ENCODE data around the gene COBL.

The COBL gene

DNA sequence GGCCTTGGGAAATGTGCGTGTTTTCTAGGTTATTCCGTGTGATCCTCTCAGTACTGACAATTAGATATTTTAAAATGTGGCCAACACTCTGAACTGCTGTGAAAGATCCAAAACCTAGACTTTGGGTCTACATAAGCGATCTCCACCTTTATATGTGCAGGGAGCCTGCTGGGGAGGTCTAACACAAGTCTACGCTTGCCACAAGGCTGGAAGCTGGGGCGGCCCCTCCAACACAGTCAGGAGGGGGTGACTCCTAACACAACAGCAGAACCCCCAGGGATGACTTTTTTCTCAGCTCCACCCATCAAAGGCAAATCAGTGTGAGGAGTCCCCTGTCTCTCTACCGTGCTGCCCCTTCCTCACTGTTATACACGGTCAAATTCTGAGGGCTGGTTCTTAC, 202.6 kb downstream of the COBL start:
- no peak for DNase-seq (ENCODE audit: extremely low read depth, insufficient read length)
- Histone ChIP-seq H3K4me3 (replicated peaks; ENCODE audit: low read depth, low read length) (no peak overlapping the region), H3K27me3 (replicated peaks; ENCODE audit: control insufficient read depth, insufficient read depth, low read length) (no peaks in the 10 kb centered on the region), H3K36me3 (ENCODE audit: control insufficient read depth, insufficient read depth, low read length) (no peaks in the 10 kb centered on the region)
- TF ChIP-seq, protein P1, sequence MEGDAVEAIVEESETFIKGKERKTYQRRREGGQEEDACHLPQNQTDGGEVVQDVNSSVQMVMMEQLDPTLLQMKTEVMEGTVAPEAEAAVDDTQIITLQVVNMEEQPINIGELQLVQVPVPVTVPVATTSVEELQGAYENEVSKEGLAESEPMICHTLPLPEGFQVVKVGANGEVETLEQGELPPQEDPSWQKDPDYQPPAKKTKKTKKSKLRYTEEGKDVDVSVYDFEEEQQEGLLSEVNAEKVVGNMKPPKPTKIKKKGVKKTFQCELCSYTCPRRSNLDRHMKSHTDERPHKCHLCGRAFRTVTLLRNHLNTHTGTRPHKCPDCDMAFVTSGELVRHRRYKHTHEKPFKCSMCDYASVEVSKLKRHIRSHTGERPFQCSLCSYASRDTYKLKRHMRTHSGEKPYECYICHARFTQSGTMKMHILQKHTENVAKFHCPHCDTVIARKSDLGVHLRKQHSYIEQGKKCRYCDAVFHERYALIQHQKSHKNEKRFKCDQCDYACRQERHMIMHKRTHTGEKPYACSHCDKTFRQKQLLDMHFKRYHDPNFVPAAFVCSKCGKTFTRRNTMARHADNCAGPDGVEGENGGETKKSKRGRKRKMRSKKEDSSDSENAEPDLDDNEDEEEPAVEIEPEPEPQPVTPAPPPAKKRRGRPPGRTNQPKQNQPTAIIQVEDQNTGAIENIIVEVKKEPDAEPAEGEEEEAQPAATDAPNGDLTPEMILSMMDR (IDR thresholded peaks at IDR 0.05; ENCODE audit: insufficient read depth, low read length, poor library complexity, severe bottlenecking) = no peak

DNA sequence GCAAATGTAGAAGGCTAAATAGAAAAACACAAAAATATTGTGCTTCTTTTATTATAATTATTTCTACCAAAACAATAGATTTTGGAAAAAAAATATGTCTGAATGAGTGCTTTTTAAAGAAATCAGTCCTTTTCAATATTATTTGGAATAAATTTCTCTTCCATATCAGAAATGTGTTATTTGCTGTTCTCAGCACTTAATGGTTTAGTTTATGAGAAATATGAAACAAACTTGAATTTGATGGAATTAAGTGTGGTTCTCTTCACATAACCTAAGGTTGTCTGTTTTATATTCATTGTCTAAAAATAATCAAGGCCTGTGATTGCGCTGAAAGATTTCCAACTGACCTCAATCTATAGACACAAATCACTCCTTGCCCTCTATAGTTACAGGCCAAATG, 203.0 kb downstream of the COBL start:
- TF ChIP-seq, protein P1 (IDR thresholded peaks at IDR 0.05; ENCODE audit: insufficient read depth, low read length, poor library complexity, severe bottlenecking) = no peak
- H3K27me3 ChIP-seq (replicated peaks; ENCODE audit: control insufficient read depth, insufficient read depth, low read length) = no peaks in the 10 kb centered on the region
- no peak overlapping the region for H3K4me3 ChIP-seq (replicated peaks; ENCODE audit: low read depth, low read length)
- no peak for DNase-seq (ENCODE audit: extremely low read depth, insufficient read length)
- no peaks in the 10 kb centered on the region for H3K36me3 ChIP-seq (ENCODE audit: control insufficient read depth, insufficient read depth, low read length)

DNA sequence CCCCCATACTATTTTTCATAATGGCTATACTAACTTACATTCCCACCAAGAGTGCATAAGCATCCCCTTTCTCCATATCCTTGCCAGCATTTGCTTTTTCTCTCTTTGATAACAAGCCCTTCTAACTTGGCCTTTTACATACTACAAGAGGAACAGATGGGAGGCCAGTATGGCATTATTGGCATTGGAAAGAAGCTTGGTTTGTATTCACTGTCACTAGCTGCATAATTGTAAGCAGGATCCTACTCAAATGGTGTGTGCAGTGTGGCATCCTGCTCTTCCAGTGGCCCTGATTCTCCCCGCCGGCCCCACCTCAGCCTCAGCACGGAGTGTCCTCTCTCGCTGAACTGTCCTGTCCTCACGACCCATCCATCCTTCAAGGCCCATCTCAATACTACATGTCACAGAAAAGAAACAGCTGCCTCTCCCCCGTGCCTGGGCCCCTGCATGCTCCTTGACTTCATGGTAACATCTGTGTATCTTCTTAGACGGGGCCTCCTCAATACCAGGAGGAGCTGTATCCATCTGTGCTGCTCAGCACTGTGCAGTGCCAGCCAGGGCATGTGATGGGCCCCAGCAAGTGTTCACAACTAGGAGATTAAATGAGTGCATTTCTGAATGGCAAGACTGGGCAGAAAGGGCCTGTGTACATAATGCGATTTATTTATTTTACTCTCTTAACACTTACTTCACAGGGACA, 205.2 kb downstream of the COBL start:
- no peak overlapping the region for H3K4me3 ChIP-seq (replicated peaks; ENCODE audit: low read depth, low read length)
- no peaks in the 10 kb centered on the region for H3K36me3 ChIP-seq (ENCODE audit: control insufficient read depth, insufficient read depth, low read length)
- H3K27me3 ChIP-seq (replicated peaks; ENCODE audit: control insufficient read depth, insufficient read depth, low read length) = no peaks in the 10 kb centered on the region
- TF ChIP-seq, protein P1 (IDR thresholded peaks at IDR 0.05; ENCODE audit: insufficient read depth, low read length, poor library complexity, severe bottlenecking) = no peak
- DNase-seq (ENCODE audit: extremely low read depth, insufficient read length) = no peak

DNA sequence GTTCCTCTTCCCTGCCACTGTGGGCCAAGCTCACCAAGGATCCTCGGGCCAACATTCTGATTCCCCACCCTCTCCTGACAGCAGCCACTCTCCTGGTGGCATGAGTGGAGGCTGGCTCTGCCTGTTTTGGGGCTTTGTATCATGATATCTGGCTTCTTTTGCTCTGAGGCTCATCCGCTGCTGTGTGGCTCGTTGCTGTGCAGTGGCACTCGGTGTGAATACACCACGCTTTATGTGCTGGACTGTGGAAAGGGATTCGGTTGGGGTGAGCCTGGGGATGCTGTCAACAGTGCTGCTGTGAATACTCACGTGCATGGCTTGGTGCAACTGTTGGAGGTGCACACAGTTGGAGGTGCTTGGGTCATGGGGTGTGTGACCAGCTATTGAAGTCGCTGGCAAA, 208.5 kb downstream of the COBL start:
- DNase-seq (ENCODE audit: extremely low read depth, insufficient read length) = no peak
- no peaks in the 10 kb centered on the region for H3K27me3 ChIP-seq (replicated peaks; ENCODE audit: control insufficient read depth, insufficient read depth, low read length)
- no peak overlapping the region for H3K4me3 ChIP-seq (replicated peaks; ENCODE audit: low read depth, low read length)
- H3K36me3 ChIP-seq (ENCODE audit: control insufficient read depth, insufficient read depth, low read length) = no peaks in the 10 kb centered on the region
- TF ChIP-seq, protein P1 (IDR thresholded peaks at IDR 0.05; ENCODE audit: insufficient read depth, low read length, poor library complexity, severe bottlenecking) = no peak

DNA sequence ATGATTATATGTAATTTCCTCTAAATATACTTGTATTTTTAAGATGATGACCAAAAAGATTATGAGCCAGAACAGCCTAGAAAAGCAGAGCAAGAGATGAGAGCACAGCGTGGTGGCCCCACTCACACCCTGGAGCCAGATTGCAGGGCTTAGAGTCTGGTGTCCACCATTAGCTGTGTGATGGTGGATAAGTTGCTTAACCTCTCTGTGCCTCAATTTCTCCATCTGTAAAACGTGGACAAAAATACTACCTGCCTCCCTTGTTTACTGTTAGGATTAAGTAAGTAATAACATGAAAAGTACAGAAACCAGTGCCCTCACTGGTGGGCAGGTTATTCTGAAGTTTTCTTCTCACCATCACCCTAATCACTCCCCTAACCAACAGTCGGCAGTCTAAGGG, 212.3 kb downstream of the COBL start:
- no peak for DNase-seq (ENCODE audit: extremely low read depth, insufficient read length)
- no peaks in the 10 kb centered on the region for H3K36me3 ChIP-seq (ENCODE audit: control insufficient read depth, insufficient read depth, low read length)
- TF ChIP-seq, protein P1 (IDR thresholded peaks at IDR 0.05; ENCODE audit: insufficient read depth, low read length, poor library complexity, severe bottlenecking) = no peak
- H3K4me3 ChIP-seq (replicated peaks; ENCODE audit: low read depth, low read length) = no peak overlapping the region
- H3K27me3 ChIP-seq (replicated peaks; ENCODE audit: control insufficient read depth, insufficient read depth, low read length) = no peaks in the 10 kb centered on the region

DNA sequence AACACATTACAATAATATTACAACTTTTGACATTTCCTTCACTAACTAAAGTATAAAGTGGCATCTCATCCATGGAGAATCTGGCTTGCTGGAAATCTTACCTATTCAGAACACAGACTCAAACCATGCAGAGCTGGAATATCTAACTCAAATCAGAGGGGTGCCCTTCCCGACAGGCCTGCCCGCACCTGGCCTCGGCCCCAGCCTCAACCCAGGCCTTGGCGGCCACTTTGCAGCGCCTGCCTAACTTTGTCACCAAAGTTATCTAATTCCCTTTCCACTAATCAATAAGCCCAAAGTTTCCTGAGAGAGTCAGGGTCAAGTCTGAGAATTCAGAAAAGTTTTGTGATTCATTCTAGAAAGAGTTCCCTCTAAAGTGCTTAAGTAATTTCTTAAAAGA, 212.9 kb downstream of the COBL start:
- no peak overlapping the region for H3K4me3 ChIP-seq (replicated peaks; ENCODE audit: low read depth, low read length)
- TF ChIP-seq, protein P1 (IDR thresholded peaks at IDR 0.05; ENCODE audit: insufficient read depth, low read length, poor library complexity, severe bottlenecking) = no peak
- DNase-seq (ENCODE audit: extremely low read depth, insufficient read length) = no peak
- H3K36me3 ChIP-seq (ENCODE audit: control insufficient read depth, insufficient read depth, low read length) = no peaks in the 10 kb centered on the region
- H3K27me3 ChIP-seq (replicated peaks; ENCODE audit: control insufficient read depth, insufficient read depth, low read length) = no peaks in the 10 kb centered on the region

Measured in GM06990 (cell line).